Stomach (tissue), 9 donors: ENCODE results near the gene LRRC56. TPM values are rescaled to one million over a fixed set of nuclear protein-coding genes. Genes with fewer than 3 reads are reported as not detected.

Source experiments
- DNase-seq, 2 donors: peaks; one replicate each; pipeline versions ENCODE4 v3.0.0 to v3.0.0-alpha.2; 2013 to 2019
- H3K27ac ChIP-seq, 5 donors: fragments of 200-600 bp in 4 of 5; sonication (generic) in 4 of 5; one replicate each; pipeline ENCODE4 v1.5.1; 2013 to 2019; ENCODE audit warnings: mild to moderate bottlenecking in 1 of 5, moderate library complexity in 1 of 5
- H3K27me3 ChIP-seq, 3 donors: fragments of 200-600 bp; sonication (generic); one replicate each; pipeline ENCODE4 v1.5.1; 2017 to 2019; ENCODE audit warnings: mixed run types in 1 of 3
- H3K36me3 ChIP-seq, 4 donors: fragments of 200-600 bp; sonication (generic); 1 replicate in 3 of 4; 2 replicates in 1 of 4; pipeline ENCODE4 v1.5.1; 2016 to 2019
- H3K4me1 ChIP-seq, 4 donors: fragments of 200-600 bp; sonication (generic); one replicate each; pipeline ENCODE4 v1.5.1; 2016 to 2019
- H3K4me3 ChIP-seq, 4 donors: fragments of 200-600 bp; sonication (generic) in 3 of 4; one replicate each; pipeline ENCODE4 v1.5.1; 2016 to 2019; ENCODE audit warnings: mild to moderate bottlenecking in 1 of 4
- H3K9me3 ChIP-seq, 4 donors: fragments of 200-600 bp; sonication (generic); one replicate each; pipeline ENCODE4 v1.5.1; 2016 to 2019
- EP300 ChIP-seq: sonication (generic); formaldehyde crosslinking; IDR thresholded peaks from one replicate; pipeline ENCODE4 v1.6.1; 2017; ENCODE audit warnings: antibody characterized with exemption
- POLR2A ChIP-seq, 4 donors: fragments of 450-650 bp; IDR thresholded peaks; one replicate each; pipeline ENCODE4 v1.6.1; 2016; ENCODE audit warnings: antibody characterized with exemption in 4 of 4, control low read depth in 2 of 4, mild to moderate bottlenecking in 1 of 4, moderate library complexity in 1 of 4
- POLR2AphosphoS5 ChIP-seq, 3 donors: sonication (generic); formaldehyde crosslinking; IDR thresholded peaks; one replicate each; pipeline ENCODE4 v1.6.1; 2016; ENCODE audit warnings: antibody characterized with exemption in 3 of 3
- WGBS, 5 donors: extraction: QIAGEN DNeasy Blood & Tissue Kit in 3 of 5; methylation state at CpG; one replicate each; pipeline versions ENCODE4 v1.1.5 to v1.1.7; 2013 to 2018; 5-methylcytosine and 5-hydroxymethylcytosine counted together
- intact Hi-C: fragments of 100-400 bp; cut with DNase I; formaldehyde crosslinking; loops from one replicate; pipeline ENCODE4 v1.15.1; 2023; ENCODE audit warnings: low total_unique reads
- polyA plus RNA-seq, 3 donors: library from polyadenylated mRNA; stranded (reverse); fragments of 200-250 nt; gene quantifications; one replicate each; pipeline ENCODE4 v1.2.3, GENCODE V29; 2013
- total RNA-seq, 5 donors: library from RNA; depleted of rRNA; stranded (reverse); fragments of >200 nt; gene quantifications; one replicate each; pipeline versions ENCODE4 v1.1.0 to v1.2.3, GENCODE V29; 2014 to 2016
- TF ChIP-seq, protein P1 (sequence below), 7 experiments: fragments of 450-650 bp in 4 of 7; fragments of 200-600 bp in 3 of 7; sonication (generic) in 3 of 7; IDR thresholded peaks; one replicate each; pipeline ENCODE4 v1.5.1; 2016 to 2019; ENCODE audit warnings: antibody characterized with exemption in 7 of 7, control low read depth in 2 of 7, mild to moderate bottlenecking in 1 of 7
- donor health status: healthy with polysubstance abuse.
- donor health status: Bipolar disorder and iron deficiency.
- donor health status: healthy.

The LRRC56 gene
- total and polyA plus RNA-seq, 8 donors = 0.18 to 8.1 (median 2.9) TPM; not detected in 1

DNA sequence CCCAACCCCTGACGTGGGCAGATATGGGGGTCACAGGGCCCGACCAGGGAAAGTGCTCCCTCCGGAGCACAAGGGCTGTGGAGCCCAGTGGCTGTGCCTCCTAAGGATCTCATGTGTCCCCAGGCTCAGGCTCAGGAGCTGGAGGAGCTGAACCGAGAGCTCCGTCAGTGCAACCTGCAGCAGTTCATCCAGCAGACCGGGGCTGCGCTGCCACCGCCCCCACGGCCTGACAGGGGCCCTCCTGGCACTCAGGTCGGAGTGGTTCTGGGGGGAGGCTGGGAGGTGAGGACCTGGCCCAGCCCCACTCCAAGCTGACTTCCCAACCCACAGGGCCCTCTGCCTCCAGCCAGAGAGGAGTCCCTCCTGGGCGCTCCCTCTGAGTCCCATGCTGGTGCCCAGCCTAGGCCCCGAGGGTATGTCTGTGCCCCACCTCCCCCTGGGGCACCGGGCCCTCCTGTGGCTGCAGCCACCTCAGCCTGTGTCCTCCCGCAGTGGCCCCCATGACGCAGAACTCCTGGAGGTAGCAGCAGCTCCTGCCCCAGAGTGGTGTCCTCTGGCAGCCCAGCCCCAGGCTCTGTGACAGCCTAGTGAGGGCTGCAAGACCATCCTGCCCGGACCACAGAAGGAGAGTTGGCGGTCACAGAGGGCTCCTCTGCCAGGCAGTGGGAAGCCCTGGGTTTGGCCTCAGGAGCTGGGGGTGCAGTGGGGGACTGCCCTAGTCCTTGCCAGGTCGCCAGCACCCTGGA lies 25.9 kb downstream of the LRRC56 start:
- no peak for DNase-seq
- Histone ChIP-seq H3K27me3 (peaks cover 0 to 18% (median under 1%) of the 10 kb centered on the region in 3 donors), H3K9me3 (no peaks in the 10 kb centered on the region), H3K4me3 (peak overlapping the region in 3 of 4 donors; percentile 84 to 91 (median 89)), H3K4me1 (peaks cover 27 to 69% (median 62%) of the 10 kb centered on the region in 4 donors), H3K36me3 (peaks cover 0 to 16% (median 7%) of the 10 kb centered on the region in 4 donors), H3K27ac (peak overlapping the region in 3 of 5 donors; percentile 29 to 95 (median 29))
- WGBS, 5 donors = 51 to 80% (median 63%) methylated on average over 7 to 18 of the region's 18 CpGs
- TF ChIP-seq POLR2AphosphoS5 (IDR thresholded peaks at IDR 0.05) (no peak), EP300 (no peak), POLR2A (IDR thresholded peaks at IDR 0.05) (no peak)
- TF ChIP-seq, protein P1, sequence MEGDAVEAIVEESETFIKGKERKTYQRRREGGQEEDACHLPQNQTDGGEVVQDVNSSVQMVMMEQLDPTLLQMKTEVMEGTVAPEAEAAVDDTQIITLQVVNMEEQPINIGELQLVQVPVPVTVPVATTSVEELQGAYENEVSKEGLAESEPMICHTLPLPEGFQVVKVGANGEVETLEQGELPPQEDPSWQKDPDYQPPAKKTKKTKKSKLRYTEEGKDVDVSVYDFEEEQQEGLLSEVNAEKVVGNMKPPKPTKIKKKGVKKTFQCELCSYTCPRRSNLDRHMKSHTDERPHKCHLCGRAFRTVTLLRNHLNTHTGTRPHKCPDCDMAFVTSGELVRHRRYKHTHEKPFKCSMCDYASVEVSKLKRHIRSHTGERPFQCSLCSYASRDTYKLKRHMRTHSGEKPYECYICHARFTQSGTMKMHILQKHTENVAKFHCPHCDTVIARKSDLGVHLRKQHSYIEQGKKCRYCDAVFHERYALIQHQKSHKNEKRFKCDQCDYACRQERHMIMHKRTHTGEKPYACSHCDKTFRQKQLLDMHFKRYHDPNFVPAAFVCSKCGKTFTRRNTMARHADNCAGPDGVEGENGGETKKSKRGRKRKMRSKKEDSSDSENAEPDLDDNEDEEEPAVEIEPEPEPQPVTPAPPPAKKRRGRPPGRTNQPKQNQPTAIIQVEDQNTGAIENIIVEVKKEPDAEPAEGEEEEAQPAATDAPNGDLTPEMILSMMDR (IDR thresholded peaks at IDR 0.05) = no peak
- intact Hi-C loops = no loop called here

DNA sequence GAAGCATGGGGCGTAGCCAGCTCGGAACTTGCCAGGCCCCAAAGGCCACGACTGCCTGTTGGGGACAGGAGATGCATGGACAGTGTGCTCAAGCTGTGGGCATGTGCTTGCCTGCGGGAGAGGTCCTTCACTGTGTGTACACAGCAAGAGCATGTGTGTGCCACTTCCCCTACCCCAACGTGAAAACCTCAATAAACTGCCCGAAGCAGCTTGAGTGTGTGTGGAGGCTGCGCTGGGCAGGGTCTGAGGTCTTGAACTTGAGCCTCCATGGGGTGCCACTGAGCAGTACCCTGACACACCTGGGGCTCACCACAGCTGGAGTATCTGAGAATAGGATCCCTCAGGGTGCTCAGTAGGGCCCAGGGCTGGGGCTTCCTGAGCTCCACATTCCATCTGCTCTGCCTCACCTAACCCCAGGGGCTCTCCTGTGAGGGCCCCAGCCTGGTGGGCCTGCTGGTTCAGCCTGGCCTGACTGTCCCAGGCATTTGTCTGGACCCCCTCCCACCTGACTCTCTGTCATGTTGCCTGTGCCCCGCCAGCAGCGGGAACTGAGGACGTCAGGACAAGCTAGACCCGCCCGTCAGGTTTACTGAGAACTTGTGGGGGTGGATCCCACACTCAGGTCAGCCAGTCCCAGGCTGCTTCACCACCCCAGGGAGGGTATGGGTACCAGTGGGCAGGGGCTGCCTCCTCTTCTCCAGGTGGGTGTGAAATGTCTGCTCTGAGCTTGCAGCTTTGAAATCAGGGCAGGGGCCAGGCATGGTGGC lies 26.7 kb downstream of the LRRC56 start:
- Histone ChIP-seq H3K4me3 (no peak overlapping the region), H3K27me3 (peaks cover 0 to 12% (median 0%) of the 10 kb centered on the region in 3 donors), H3K27ac (peak overlapping the region in 3 of 5 donors; percentile 29 to 95 (median 29)), H3K9me3 (no peaks in the 10 kb centered on the region), H3K36me3 (peaks cover 0 to 16% (median 7%) of the 10 kb centered on the region in 4 donors), H3K4me1 (peaks cover 29 to 68% (median 64%) of the 10 kb centered on the region in 4 donors)
- 53 to 72% (median 60%) methylated on average over 1 to 12 of the region's 12 CpGs for WGBS, 5 donors
- DNase-seq = peak in 1 of 2 donors; percentile 61
- intact Hi-C loops = no loop called here
- TF ChIP-seq EP300 = no peak
- no peak for TF ChIP-seq POLR2AphosphoS5 (IDR thresholded peaks at IDR 0.05)
- TF ChIP-seq POLR2A (IDR thresholded peaks at IDR 0.05) = no peak
- TF ChIP-seq, protein P1 (IDR thresholded peaks at IDR 0.05) = no peak

DNA sequence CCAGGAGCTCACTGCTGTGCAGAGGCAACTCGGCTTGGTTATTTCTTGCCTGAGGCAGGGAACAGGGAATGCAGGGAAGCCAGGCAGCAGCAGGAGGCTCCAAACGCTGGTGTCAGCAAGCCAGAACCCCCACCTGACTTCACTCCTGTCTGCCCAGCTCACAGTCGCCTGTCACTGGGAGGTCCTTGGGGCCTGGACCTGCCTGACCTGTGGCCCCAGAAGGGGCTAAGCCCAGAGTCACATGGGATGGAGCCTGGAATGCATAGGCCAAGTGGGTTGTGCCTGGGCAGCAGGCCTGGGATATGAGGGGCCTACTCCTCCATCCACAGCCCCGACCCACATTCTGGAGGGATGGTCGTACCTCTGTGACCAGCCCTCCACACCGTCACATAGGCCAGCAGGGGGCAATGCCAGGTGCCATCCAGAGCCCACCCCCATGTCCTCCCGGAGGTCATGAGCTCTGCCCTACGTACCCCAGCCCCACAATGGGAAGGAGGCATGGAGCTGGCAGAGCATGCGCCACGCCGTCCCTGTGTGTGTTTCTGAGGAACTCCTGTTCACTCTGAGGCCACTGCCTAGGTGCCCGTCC lies 28.7 kb downstream of the LRRC56 start:
- H3K36me3 ChIP-seq = peaks cover 0 to 16% (median 7%) of the 10 kb centered on the region in 4 donors
- TF ChIP-seq EP300 (no peak), POLR2AphosphoS5 (IDR thresholded peaks at IDR 0.05) (no peak), POLR2A (IDR thresholded peaks at IDR 0.05) (no peak)
- TF ChIP-seq, protein P1 (IDR thresholded peaks at IDR 0.05) = peak in 1 of 7 experiments; percentile 5
- no peaks in the 10 kb centered on the region for H3K9me3 ChIP-seq
- DNase-seq = peak in 1 of 2 donors; percentile 9
- WGBS, 5 donors = 66 to 80% (median 74%) methylated on average over 7 to 12 of the region's 12 CpGs
- peaks cover 27 to 61% (median 59%) of the 10 kb centered on the region in 4 donors for H3K4me1 ChIP-seq
- H3K27ac ChIP-seq = peak overlapping the region in 2 of 5 donors; percentile 1 to 31
- no peak overlapping the region for H3K4me3 ChIP-seq
- H3K27me3 ChIP-seq = peaks cover 0 to 9% (median 0%) of the 10 kb centered on the region in 3 donors
- intact Hi-C loops = no loop called here
